Prostate gland (tissue), 2 donors: Measurements from ENCODE around the gene RBFOX1. TPM values are rescaled to one million over a fixed set of nuclear protein-coding genes. Genes with fewer than 3 reads are reported as not detected.

Experiments
- DNase-seq: peaks from one replicate; pipeline ENCODE4 v3.0.0-alpha.2; 2019; ENCODE audit warnings: low spot score
- H3K27ac ChIP-seq, 2 donors: fragments of 200-600 bp; sonication (generic); 2 replicates each; pipeline ENCODE4 v1.5.1; 2017 to 2019
- H3K27me3 ChIP-seq: fragments of 200-600 bp; sonication (generic); replicated peaks from 2 replicates; pipeline ENCODE4 v1.5.1; 2019; ENCODE audit not compliant: insufficient read depth
- H3K36me3 ChIP-seq, 2 donors: fragments of 200-600 bp; sonication (generic); 1 replicate in 1 of 2; 2 replicates in 1 of 2; pipeline versions ENCODE4 v1.5.1 to v1.8.1; 2017 to 2019
- H3K4me1 ChIP-seq: fragments of 200-600 bp; sonication (generic); replicated peaks from 2 replicates; pipeline ENCODE4 v1.5.1; 2019
- H3K4me3 ChIP-seq, 2 donors: fragments of 200-600 bp; sonication (generic); 2 replicates each; pipeline ENCODE4 v1.5.1; 2017 to 2019
- H3K9me3 ChIP-seq: fragments of 200-600 bp; sonication (generic); 2 replicates; pipeline ENCODE4 v1.5.1; 2017
- CTCF ChIP-seq, 4 experiments: fragments of 200-600 bp in 2 of 4; fragments of 450-650 bp in 2 of 4; sonication (generic) in 2 of 4; IDR thresholded peaks; 1 replicate in 3 of 4; 2 replicates in 1 of 4; pipeline ENCODE4 v1.5.1; 2016 to 2019; ENCODE audit warnings: antibody characterized with exemption in 4 of 4, mild to moderate bottlenecking in 2 of 4, moderate library complexity in 2 of 4
- POLR2A ChIP-seq: fragments of 450-650 bp; IDR thresholded peaks from one replicate; pipeline ENCODE4 v1.6.1; 2016; ENCODE audit warnings: antibody characterized with exemption, mild to moderate bottlenecking
- POLR2AphosphoS5 ChIP-seq: sonication (generic); formaldehyde crosslinking; IDR thresholded peaks from one replicate; pipeline ENCODE4 v1.6.1; 2017; ENCODE audit warnings: antibody characterized with exemption
- WGBS: methylation state at CpG from one replicate; pipeline ENCODE4 v1.1.5; 2018; 5-methylcytosine and 5-hydroxymethylcytosine counted together
- intact Hi-C: fragments of 100-400 bp; cut with DNase I; formaldehyde crosslinking; loops from one replicate; pipeline ENCODE4 v1.14.2; 2022
- total RNA-seq, 2 donors: library from RNA; depleted of rRNA; stranded (reverse); fragments of >200 nt; gene quantifications; one replicate each; pipeline ENCODE4 v1.1.0, GENCODE V29; 2016

Gene RBFOX1
- total RNA-seq, 2 donors from 2014 or later, result 1.3 to 1.5 TPM

GRCh38 chr16:7613518-7613917 lies 280.9 kb downstream of the RBFOX1 start:
- TF ChIP-seq CTCF (IDR thresholded peaks at IDR 0.05), result no peak

GRCh38 chr16:7614021-7614795 lies 281.6 kb downstream of the RBFOX1 start:
- Histone ChIP-seq H3K4me3 (no peak overlapping the region), H3K27me3 (no peaks in the 10 kb centered on the region), H3K9me3 (no peaks in the 10 kb centered on the region), H3K27ac (no peak overlapping the region), H3K36me3 (no peaks in the 10 kb centered on the region), H3K4me1 (no peaks in the 10 kb centered on the region)
- intact Hi-C loops, result no loop called here
- TF ChIP-seq CTCF (IDR thresholded peaks at IDR 0.05) (no peak), POLR2A (no peak), POLR2AphosphoS5 (no peak)
- 30% methylated on average over 7 of the region's 7 CpGs for WGBS
- DNase-seq, result no peak

More at GRCh38 chr16:7613518-7613917, 280.9 kb downstream of the RBFOX1 start:
- DNase-seq, result no peak
- Histone ChIP-seq H3K4me1 (no peaks in the 10 kb centered on the region), H3K27ac (no peak overlapping the region), H3K4me3 (no peak overlapping the region), H3K36me3 (no peaks in the 10 kb centered on the region), H3K27me3 (no peaks in the 10 kb centered on the region), H3K9me3 (no peaks in the 10 kb centered on the region)
- intact Hi-C loops, result no loop called here
- WGBS, result 58% methylated on average over 2 of the region's 2 CpGs

GRCh38 chr16:7615565-7615964 lies 282.9 kb downstream of the RBFOX1 start:
- H3K4me3 ChIP-seq, result no peak overlapping the region
- no peaks in the 10 kb centered on the region for H3K27me3 ChIP-seq
- no peaks in the 10 kb centered on the region for H3K4me1 ChIP-seq
- H3K9me3 ChIP-seq, result no peaks in the 10 kb centered on the region
- TF ChIP-seq POLR2A (no peak), POLR2AphosphoS5 (no peak), CTCF (IDR thresholded peaks at IDR 0.05) (no peak)
- no peak for DNase-seq
- no peaks in the 10 kb centered on the region for H3K36me3 ChIP-seq
- no peak overlapping the region for H3K27ac ChIP-seq
- intact Hi-C loops, result no loop called here
- 94% methylated on average over 6 of the region's 6 CpGs for WGBS

- intact Hi-C loops, result no loop called here
- Histone ChIP-seq H3K4me3 (no peak overlapping the region), H3K36me3 (no peaks in the 10 kb centered on the region), H3K27ac (no peak overlapping the region), H3K9me3 (no peaks in the 10 kb centered on the region), H3K27me3 (no peaks in the 10 kb centered on the region), H3K4me1 (no peaks in the 10 kb centered on the region)
- TF ChIP-seq POLR2AphosphoS5 (no peak), POLR2A (no peak), CTCF (IDR thresholded peaks at IDR 0.05) (no peak)
- DNase-seq, result no peak
- WGBS, result 85% methylated on average over 14 of the region's 14 CpGs
Observed at GRCh38 chr16:7624871-7625766, 292.5 kb downstream of the RBFOX1 start.
